NB4 (cell line): ENCODE data around the gene NSMCE1.
"Not testable (repeated sequence)": the region's sequence is repeated elsewhere in the genome, so short reads cannot be mapped to it uniquely, and the experiment has no call there.

Experiments used
- DNase-seq: peaks from one replicate; pipeline ENCODE4 v3.0.0; 2010; ENCODE audit warnings: low read depth
- H3K4me3 ChIP-seq: one replicate; pipeline ENCODE4 v1.5.1; 2011; ENCODE audit warnings: mild to moderate bottlenecking, low read depth, low read length, moderate library complexity
- MYC ChIP-seq: IDR thresholded peaks from 2 replicates; pipeline ENCODE4 v1.6.1; 2011; ENCODE audit warnings: low read depth, low read length
- POLR2A ChIP-seq: IDR thresholded peaks from 2 replicates; pipeline ENCODE4 v1.6.1; 2011; ENCODE audit warnings: mild to moderate bottlenecking; ENCODE audit not compliant: insufficient read length; ENCODE audit errors: extremely low read depth
- TF ChIP-seq, protein P1 (sequence below): IDR thresholded peaks from one replicate; pipeline ENCODE4 v1.5.1; 2012; ENCODE audit warnings: low read depth, low read length
- TF ChIP-seq, protein P2 (sequence below): IDR thresholded peaks from 2 replicates; pipeline ENCODE4 v1.6.1; 2011; ENCODE audit warnings: low read depth, low read length

The NSMCE1 gene

DNA sequence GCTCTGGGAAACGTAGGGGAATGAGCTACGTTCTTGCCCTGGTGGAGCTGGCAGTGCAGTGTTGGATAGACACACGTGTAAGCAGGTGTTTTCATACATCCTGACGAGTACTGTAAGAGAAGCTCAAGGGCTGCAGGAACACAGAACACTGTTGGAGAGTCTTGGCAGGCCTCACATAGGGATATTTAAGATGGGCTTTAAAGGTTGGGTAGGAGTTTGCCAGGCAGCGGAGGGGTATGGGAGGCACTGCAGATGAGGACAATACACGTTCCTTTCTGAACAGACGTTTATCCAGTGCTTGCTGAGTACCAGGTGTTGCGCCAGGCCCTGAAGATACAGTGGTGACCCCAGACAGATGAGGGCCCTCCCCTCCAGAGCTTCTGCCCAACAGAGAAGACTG, 59.0 kb downstream of the NSMCE1 start:
- TF ChIP-seq POLR2A (no peak), MYC (no peak)
- TF ChIP-seq, protein P1, sequence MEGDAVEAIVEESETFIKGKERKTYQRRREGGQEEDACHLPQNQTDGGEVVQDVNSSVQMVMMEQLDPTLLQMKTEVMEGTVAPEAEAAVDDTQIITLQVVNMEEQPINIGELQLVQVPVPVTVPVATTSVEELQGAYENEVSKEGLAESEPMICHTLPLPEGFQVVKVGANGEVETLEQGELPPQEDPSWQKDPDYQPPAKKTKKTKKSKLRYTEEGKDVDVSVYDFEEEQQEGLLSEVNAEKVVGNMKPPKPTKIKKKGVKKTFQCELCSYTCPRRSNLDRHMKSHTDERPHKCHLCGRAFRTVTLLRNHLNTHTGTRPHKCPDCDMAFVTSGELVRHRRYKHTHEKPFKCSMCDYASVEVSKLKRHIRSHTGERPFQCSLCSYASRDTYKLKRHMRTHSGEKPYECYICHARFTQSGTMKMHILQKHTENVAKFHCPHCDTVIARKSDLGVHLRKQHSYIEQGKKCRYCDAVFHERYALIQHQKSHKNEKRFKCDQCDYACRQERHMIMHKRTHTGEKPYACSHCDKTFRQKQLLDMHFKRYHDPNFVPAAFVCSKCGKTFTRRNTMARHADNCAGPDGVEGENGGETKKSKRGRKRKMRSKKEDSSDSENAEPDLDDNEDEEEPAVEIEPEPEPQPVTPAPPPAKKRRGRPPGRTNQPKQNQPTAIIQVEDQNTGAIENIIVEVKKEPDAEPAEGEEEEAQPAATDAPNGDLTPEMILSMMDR, result no peak
- TF ChIP-seq, protein P2, sequence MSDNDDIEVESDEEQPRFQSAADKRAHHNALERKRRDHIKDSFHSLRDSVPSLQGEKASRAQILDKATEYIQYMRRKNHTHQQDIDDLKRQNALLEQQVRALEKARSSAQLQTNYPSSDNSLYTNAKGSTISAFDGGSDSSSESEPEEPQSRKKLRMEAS, result no peak
- no peak for DNase-seq
- no peak overlapping the region for H3K4me3 ChIP-seq

DNA sequence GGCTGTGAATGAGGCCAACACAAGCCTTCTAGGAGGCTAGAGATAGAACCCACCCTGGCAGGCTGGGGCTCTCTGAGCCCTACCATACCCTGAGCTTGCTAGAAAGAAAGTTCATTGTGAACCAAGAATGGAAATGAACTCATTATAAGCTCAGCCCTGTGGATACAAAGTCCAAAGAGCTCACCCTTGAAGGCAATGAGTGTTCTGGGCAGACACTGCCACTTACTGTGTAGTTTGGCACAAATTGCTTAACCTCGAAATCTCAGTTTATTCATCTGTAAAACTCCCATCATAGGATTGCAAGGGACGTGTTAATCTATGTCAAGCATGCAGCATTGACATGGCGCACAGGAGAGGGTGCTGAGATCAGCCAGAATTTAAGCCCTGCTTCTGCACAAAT, 59.8 kb downstream of the NSMCE1 start:
- TF ChIP-seq POLR2A (no peak), MYC (no peak)
- TF ChIP-seq, protein P1, result no peak
- TF ChIP-seq, protein P2, result no peak
- no peak for DNase-seq
- no peak overlapping the region for H3K4me3 ChIP-seq

DNA sequence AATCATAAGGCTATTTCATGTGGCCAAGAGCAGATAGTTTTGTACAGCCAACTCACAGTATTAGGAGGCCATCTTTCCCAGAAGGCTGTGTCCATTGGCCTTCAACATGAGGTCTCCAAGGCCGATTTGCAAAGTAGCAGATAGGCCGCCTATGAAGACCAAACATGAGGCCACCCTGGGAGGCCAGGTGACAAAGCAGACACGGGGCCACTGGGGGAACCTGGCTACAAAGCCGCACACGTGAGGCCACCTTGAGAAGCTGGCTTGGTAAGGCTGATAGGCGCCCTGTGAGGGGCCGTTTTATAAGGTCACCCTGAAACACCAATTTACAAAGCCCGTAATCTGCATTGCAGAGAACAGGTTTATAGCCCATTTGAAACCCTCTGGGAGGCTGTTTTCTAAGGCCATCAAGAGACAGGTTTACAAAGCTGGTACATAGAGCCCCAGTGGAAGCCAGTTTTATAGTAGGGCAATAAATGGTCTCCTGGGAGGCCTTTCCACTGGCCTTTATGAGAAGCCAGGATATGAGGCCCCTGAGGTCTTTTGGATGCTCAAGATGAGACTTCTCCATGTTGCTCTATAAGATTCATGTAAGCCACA, 60.4 kb downstream of the NSMCE1 start:
- no peak for DNase-seq
- no peak overlapping the region for H3K4me3 ChIP-seq
- TF ChIP-seq, protein P1, result no peak
- TF ChIP-seq MYC, result no peak
- TF ChIP-seq POLR2A, result no peak
- TF ChIP-seq, protein P2, result no peak

DNA sequence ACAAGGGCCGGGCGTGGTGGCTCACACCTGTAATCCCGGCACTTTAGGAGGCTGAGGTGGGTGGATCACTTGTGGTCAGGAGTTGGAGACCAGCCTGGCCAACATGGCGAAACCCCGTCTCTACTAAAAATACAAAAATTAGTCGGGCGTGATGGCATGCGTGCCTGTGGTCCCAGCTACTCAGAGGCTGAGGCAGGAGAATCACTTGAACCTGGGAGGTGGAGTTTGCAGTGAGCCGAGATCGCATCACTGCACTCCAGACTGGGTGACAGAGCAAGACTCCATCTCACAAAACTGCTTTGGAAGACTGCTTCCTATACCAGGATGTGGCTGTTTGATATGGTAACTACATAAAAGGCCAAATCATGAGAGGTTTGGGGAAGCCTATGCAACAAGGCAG, 61.5 kb downstream of the NSMCE1 start:
- DNase-seq, H3K4me3 ChIP-seq: not testable (repeated sequence)

DNA sequence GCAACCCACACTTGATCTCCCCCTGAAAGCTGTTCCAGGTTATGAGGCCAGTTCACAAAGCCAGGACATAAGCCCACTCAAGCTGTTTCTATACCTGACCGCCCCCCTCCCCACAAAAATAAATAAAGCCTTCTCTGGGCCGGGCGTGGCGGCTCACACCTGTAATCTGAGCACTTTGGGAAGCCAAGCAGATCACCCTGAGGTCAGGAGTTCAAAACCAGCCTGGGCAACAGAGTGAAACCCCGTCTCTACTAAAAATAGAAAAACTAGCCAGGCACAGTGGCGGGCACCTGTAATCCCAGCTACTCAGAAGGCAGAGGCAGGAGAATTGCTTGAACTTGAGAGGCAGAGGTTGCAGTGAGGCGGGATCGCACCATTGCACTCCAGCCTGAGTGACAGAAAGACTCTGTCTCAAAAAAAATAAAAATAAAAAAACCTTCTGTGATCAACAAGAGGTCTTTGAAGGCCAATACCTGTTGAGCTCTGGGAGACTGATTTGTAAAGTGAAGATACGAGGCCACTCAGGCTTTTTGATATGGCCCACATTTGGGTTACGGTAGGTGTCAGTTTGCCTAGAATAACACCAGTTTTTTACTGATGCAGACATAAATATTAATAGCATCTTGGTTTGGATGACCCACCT, 63.0 kb downstream of the NSMCE1 start:
- TF ChIP-seq, protein P1, result no peak
- TF ChIP-seq, protein P2, result no peak
- no peak for TF ChIP-seq POLR2A
- TF ChIP-seq MYC, result no peak
- H3K4me3 ChIP-seq, result no peak overlapping the region
- no peak for DNase-seq

DNA sequence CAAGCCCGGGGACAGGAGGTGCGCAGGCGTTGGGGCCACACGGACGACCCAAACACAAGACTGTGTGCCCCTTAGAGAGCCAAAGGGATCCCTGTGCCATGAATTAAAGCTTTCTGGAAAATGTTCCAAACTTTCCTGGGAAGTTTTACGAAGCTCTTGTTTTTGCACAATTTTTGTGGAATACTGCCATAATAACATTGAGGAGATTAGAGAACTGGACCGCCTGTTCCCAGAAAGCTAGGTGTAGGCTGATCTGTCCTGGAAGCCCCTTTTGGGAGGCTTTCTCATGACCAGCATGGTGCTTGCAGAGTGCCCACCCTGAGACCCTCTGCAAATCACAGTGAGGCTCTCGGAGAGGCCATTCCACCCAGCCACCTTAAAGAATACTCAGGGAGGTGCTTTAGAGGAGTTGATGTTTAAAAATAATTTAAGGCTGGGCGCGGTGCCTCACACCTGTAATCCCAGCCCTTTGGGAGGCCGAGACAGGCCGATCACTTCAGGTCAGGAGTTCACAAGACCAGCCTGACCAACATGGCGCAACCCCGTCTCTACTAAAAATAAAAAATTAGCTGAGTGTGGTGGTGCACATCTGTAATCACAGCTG, 64.2 kb downstream of the NSMCE1 start:
- DNase-seq, result no peak
- TF ChIP-seq MYC (no peak), POLR2A (no peak)
- TF ChIP-seq, protein P2, result no peak
- TF ChIP-seq, protein P1, result no peak
- H3K4me3 ChIP-seq, result peak overlapping the region; percentile 83
